BJ (cell line): ENCODE measurements around the gene PIP5K1B. TPM values are rescaled to one million over a fixed set of nuclear protein-coding genes. Genes with fewer than 3 reads are reported as not detected.

Experiments
- CTCF ChIA-PET: fragments of 350-600 bp; formaldehyde crosslinking; extraction: SDS; loops from one replicate; lab custom pipeline; 2021; ENCODE audit warnings: antibody characterized with exemption, inconsistent platforms; lab: Yijun Ruan, JAX
- POLR2A ChIA-PET: fragments of 300-600 bp; sonication (Branson Sonifier 250); formaldehyde crosslinking; extraction: SDS; loops from one replicate; lab custom pipeline; 2021; ENCODE audit warnings: antibody characterized with exemption; lab: Charles Lee
- DNase-seq: peaks from one replicate; pipeline ENCODE4 v3.0.0-alpha.2; 2011; ENCODE audit warnings: low read depth
- H3K27me3 ChIP-seq: 2 replicates; pipeline ENCODE4 v1.6.0; 2011; ENCODE audit warnings: low read length; ENCODE audit not compliant: control insufficient read depth, insufficient read depth
- H3K36me3 ChIP-seq: 2 replicates; pipeline ENCODE4 v1.5.1; 2011; ENCODE audit warnings: low read length; ENCODE audit not compliant: control insufficient read depth, insufficient read depth
- H3K4me3 ChIP-seq: 2 replicates; pipeline ENCODE4 v1.5.1; 2011; ENCODE audit warnings: low read depth, mild to moderate bottlenecking, control low read depth, low read length
- polyA plus RNA-seq: library from polyadenylated mRNA; depleted of rRNA; stranded (reverse); fragments of >200 nt; gene quantifications from 2 replicates; pipeline ENCODE4 v1.2.3, GENCODE V29; 2011
- TF ChIP-seq, protein P1 (sequence below): IDR thresholded peaks from 2 replicates; pipeline ENCODE4 v1.5.1; 2011; ENCODE audit warnings: low read depth, mild to moderate bottlenecking, control low read depth, inconsistent platforms, low read length, moderate library complexity; ENCODE audit not compliant: insufficient read depth

The PIP5K1B gene
- polyA plus RNA-seq, 1 experiment = not detected

GRCh38 chr9:68717552-68718443 is 12.8 kb downstream of the PIP5K1B start:
- CTCF ChIA-PET = no interaction called here
- Histone ChIP-seq H3K4me3 (no peak overlapping the region), H3K36me3 (no peaks in the 10 kb centered on the region), H3K27me3 (no peaks in the 10 kb centered on the region)
- TF ChIP-seq, protein P1, sequence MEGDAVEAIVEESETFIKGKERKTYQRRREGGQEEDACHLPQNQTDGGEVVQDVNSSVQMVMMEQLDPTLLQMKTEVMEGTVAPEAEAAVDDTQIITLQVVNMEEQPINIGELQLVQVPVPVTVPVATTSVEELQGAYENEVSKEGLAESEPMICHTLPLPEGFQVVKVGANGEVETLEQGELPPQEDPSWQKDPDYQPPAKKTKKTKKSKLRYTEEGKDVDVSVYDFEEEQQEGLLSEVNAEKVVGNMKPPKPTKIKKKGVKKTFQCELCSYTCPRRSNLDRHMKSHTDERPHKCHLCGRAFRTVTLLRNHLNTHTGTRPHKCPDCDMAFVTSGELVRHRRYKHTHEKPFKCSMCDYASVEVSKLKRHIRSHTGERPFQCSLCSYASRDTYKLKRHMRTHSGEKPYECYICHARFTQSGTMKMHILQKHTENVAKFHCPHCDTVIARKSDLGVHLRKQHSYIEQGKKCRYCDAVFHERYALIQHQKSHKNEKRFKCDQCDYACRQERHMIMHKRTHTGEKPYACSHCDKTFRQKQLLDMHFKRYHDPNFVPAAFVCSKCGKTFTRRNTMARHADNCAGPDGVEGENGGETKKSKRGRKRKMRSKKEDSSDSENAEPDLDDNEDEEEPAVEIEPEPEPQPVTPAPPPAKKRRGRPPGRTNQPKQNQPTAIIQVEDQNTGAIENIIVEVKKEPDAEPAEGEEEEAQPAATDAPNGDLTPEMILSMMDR = no peak
- POLR2A ChIA-PET = no interaction called here
- DNase-seq = no peak

- CTCF ChIA-PET = interaction anchor here (1.3 kb wide), 1 partner anchor 9 kb away, joined by 4 read pairs; no protein-coding TSS in a partner anchor
- no peak overlapping the region for H3K4me3 ChIP-seq
- no peak for DNase-seq
- H3K27me3 ChIP-seq = no peaks in the 10 kb centered on the region
- POLR2A ChIA-PET = no interaction called here
- H3K36me3 ChIP-seq = no peaks in the 10 kb centered on the region
- TF ChIP-seq, protein P1 = no peak
These were observed 14.8 kb downstream of the PIP5K1B start for GRCh38 chr9:68719847-68720246.

GRCh38 chr9:68720656-68721313 is 15.7 kb downstream of the PIP5K1B start:
- no peak for DNase-seq
- ChIA-PET POLR2A (no interaction called here), CTCF (no interaction called here)
- Histone ChIP-seq H3K27me3 (no peaks in the 10 kb centered on the region), H3K36me3 (no peaks in the 10 kb centered on the region), H3K4me3 (no peak overlapping the region)
- TF ChIP-seq, protein P1 = no peak

DNA sequence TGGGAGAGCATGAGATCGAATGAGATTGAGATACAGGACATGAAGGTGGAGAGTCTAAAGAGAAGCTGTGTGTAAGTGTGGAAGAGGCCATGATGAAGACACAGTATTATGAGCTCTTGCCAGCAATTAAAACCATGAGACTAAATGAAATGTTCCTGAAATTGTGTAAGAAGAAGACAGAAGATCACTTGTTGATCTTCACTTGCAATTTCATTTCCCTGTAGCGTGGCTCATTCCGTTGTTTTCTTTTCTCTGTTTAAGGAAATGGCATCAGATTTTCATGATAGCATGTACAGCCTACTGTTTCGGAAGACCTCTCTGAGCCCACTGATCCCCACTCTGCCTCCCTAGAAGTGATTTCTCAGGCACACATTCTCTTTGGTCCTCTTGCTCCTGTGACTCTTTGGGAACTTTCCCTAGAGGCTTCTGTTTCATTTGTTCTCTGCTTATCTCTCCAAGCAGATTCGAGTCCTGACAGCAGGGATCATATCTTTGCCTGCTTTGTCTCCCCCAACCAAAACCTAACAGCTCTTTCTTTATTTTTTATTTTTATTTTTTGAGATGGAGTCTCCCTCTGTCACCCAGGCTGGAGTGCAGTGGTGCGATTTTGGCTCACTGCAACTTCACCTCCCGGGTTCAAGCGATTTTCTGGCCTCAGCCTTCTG is 16.8 kb downstream of the PIP5K1B start:
- Histone ChIP-seq H3K4me3 (no peak overlapping the region), H3K36me3 (no peaks in the 10 kb centered on the region), H3K27me3 (no peaks in the 10 kb centered on the region)
- TF ChIP-seq, protein P1 = no peak
- CTCF ChIA-PET = no interaction called here
- POLR2A ChIA-PET = no interaction called here
- DNase-seq = no peak

DNA sequence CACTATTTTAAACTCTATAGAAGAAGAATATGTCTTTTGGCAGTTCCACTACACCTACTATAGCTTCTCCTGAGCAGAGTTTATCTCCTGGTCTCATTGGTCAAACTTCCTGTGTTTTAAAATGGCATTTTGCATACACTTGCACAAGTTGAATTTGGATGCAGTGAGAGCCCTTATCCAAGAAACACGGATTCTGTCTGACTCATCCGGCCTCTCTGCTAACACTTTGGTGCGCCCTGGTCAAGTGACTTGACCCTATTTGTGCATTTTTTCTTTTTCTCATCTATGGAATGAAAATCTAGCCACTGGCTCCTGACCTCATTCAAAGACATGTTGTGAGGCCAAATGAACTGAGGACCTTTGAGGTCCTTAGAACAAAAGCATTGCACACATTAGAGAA is 20.0 kb downstream of the PIP5K1B start:
- ChIA-PET CTCF (no interaction called here), POLR2A (no interaction called here)
- H3K27me3 ChIP-seq = no peaks in the 10 kb centered on the region

More for the DNA sequence above, 20.0 kb downstream of the PIP5K1B start:
- Histone ChIP-seq H3K36me3 (no peaks in the 10 kb centered on the region), H3K4me3 (no peak overlapping the region)
- DNase-seq = no peak
- TF ChIP-seq, protein P1 = no peak
